Spinal cord (tissue), 10 donors: ENCODE data around the gene MYD88. TPM values are rescaled to one million over a fixed set of nuclear protein-coding genes. Genes with fewer than 3 reads are reported as not detected.

ENCODE experiments used
- DNase-seq, 6 donors: peaks; one replicate each; pipeline versions ENCODE4 v3.0.0 to v3.0.0-alpha.2; 2013 to 2015; ENCODE audit warnings: low spot score in 6 of 6, low read depth in 4 of 6
- H3K27ac ChIP-seq: one replicate; pipeline ENCODE4 v1.5.1; 2013; ENCODE audit warnings: low read depth, low read length, control low read depth
- H3K27me3 ChIP-seq: one replicate; pipeline ENCODE4 v1.6.1; 2013; ENCODE audit warnings: low read length; ENCODE audit not compliant: control insufficient read depth, insufficient read depth
- H3K36me3 ChIP-seq: one replicate; pipeline ENCODE4 v1.6.1; 2013; ENCODE audit warnings: low read length; ENCODE audit not compliant: control insufficient read depth, insufficient read depth
- H3K4me1 ChIP-seq: one replicate; pipeline ENCODE4 v1.6.1; 2013; ENCODE audit warnings: low read length; ENCODE audit not compliant: control insufficient read depth, insufficient read depth
- H3K4me3 ChIP-seq: one replicate; pipeline ENCODE4 v1.5.1; 2013; ENCODE audit warnings: low read depth, low read length, control low read depth
- H3K9me3 ChIP-seq: one replicate; pipeline ENCODE4 v1.6.1; 2013; ENCODE audit warnings: low read length; ENCODE audit not compliant: control insufficient read depth, insufficient read depth
- WGBS: methylation state at CpG from one replicate; pipeline ENCODE4 v1.1.5; 2013; ENCODE audit warnings: missing lambda C conversion rate; ENCODE audit not compliant: insufficient coverage; 5-methylcytosine and 5-hydroxymethylcytosine counted together
- polyA plus RNA-seq, 2 donors: library from polyadenylated mRNA; unstranded; fragments of 120-200 nt; gene quantifications; one replicate each; pipeline ENCODE4 v1.2.1, GENCODE V29; 2013; ENCODE audit not compliant: insufficient read length in 2 of 2
- total RNA-seq, 2 donors: library from RNA; depleted of rRNA in 1 of 2; stranded (reverse); fragments of 120-200 nt in 1 of 2; fragments of >200 nt in 1 of 2; gene quantifications; one replicate each; pipeline versions ENCODE4 v1.2.3 to v1.2.4, GENCODE V29; 2013 to 2014
- donor health status: healthy.

MYD88 gene
- total and polyA plus RNA-seq, 4 donors, result 5.1 to 22.2 (median 15.4) TPM

- H3K27me3 ChIP-seq, result no peaks in the 10 kb centered on the region
- H3K4me1 ChIP-seq, result peaks cover 9% of the 10 kb centered on the region
- no peaks in the 10 kb centered on the region for H3K9me3 ChIP-seq
- H3K27ac ChIP-seq, result no peak overlapping the region
- peaks cover 67% of the 10 kb centered on the region for H3K36me3 ChIP-seq
- H3K4me3 ChIP-seq, result no peak overlapping the region
- peak in 2 of 6 donors; percentile 21 to 38 for DNase-seq
- WGBS, result 59% methylated on average over 8 of the region's 13 CpGs
Measured at GRCh38 chr3:38118421-38119247, 19.8 kb upstream of the MYD88 start.

DNA sequence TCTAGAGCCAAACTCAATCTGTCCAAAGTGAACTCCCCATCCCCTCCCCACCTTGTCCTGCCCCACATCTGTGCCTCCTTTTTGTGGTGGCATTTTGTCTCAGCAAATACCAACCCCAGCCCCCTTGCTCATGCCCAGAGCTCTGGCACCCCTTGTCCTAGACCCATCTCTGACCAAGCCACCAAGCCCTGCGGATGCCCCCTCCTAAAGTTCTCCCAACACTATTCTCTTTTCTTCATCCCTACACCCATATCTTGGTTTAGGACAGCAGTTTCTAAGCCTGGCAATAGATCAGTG lies 19.3 kb upstream of the MYD88 start:
- no peak for DNase-seq
- H3K36me3 ChIP-seq, result peaks cover 67% of the 10 kb centered on the region
- no peak overlapping the region for H3K4me3 ChIP-seq
- no peaks in the 10 kb centered on the region for H3K27me3 ChIP-seq
- 100% methylated on average over 1 of the region's 1 CpG for WGBS
- H3K4me1 ChIP-seq, result peaks cover 9% of the 10 kb centered on the region
- no peak overlapping the region for H3K27ac ChIP-seq
- no peaks in the 10 kb centered on the region for H3K9me3 ChIP-seq

GRCh38 chr3:38119821-38120692 lies 18.4 kb upstream of the MYD88 start:
- DNase-seq, result no peak
- WGBS, result 97% methylated on average over 5 of the region's 7 CpGs
- Histone ChIP-seq H3K4me3 (no peak overlapping the region), H3K9me3 (no peaks in the 10 kb centered on the region), H3K27ac (no peak overlapping the region), H3K27me3 (no peaks in the 10 kb centered on the region), H3K36me3 (peaks cover 69% of the 10 kb centered on the region), H3K4me1 (peaks cover 9% of the 10 kb centered on the region)

DNA sequence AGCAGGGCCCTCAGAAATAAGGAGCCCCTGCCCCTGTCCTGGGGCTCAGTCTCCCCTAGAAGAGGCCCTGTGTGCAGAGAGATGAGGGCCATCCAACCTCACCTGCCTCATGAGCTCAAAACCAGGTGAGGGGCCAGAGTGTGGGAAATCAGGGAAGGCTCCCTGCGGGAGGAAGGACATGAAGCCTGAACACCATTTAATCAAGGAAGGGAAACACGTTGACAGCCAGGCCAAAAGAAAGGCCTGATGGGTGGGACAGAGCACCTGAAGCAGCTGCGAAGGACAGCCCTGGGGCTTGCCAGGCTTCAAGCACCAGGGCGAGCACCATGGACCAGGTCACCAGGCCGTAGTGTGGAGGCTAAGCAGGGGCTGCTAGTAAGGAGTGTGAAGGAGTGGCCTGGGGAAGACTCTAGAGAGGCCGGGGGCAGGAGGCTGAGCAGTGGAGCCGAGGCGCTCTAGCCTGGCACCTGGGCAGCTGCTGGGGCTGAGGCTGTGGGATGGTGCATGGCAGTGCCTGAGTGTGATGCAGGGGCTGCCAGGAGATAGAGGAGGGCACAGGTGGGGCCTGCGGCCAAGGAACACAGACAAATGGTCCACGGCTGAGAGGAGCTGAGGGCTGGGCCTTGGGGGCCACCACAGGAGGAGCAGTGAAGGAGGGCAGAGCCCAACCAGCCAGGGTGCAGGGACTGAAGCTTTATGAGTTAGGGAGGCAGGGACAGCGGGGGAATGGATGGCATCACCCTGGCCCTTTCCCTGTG lies 17.6 kb upstream of the MYD88 start:
- H3K36me3 ChIP-seq, result peaks cover 77% of the 10 kb centered on the region
- no peak for DNase-seq
- 88% methylated on average over 11 of the region's 11 CpGs for WGBS
- H3K27ac ChIP-seq, result no peak overlapping the region
- H3K9me3 ChIP-seq, result no peaks in the 10 kb centered on the region
- no peaks in the 10 kb centered on the region for H3K27me3 ChIP-seq
- H3K4me1 ChIP-seq, result peaks cover 9% of the 10 kb centered on the region
- no peak overlapping the region for H3K4me3 ChIP-seq

DNA sequence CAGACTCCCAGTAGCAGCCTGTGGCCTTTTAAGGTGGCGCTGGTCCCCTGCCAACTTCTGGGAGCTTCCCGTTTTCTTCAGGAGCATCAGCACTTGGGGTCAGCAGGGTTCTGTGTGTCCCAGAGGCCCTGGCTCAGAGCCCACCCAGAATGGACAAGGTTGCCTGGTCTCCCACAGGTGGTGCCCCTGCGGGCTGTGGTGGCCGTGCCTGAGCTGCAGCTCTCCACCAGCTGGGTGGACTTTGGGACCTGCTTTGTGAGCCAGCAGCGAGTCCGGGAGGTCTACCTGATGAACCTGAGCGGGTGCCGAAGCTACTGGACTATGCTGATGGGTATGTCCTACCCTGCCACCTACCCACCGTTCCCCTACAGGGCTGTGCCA lies 17.0 kb upstream of the MYD88 start:
- WGBS, result 86% methylated on average over 9 of the region's 9 CpGs
- Histone ChIP-seq H3K27ac (no peak overlapping the region), H3K4me3 (no peak overlapping the region), H3K4me1 (peaks cover 9% of the 10 kb centered on the region), H3K27me3 (no peaks in the 10 kb centered on the region), H3K9me3 (no peaks in the 10 kb centered on the region), H3K36me3 (peaks cover 82% of the 10 kb centered on the region)
- no peak for DNase-seq

- no peaks in the 10 kb centered on the region for H3K9me3 ChIP-seq
- H3K4me1 ChIP-seq, result peaks cover 7% of the 10 kb centered on the region
- DNase-seq, result no peak
- 92% methylated on average over 10 of the region's 13 CpGs for WGBS
- no peak overlapping the region for H3K27ac ChIP-seq
- no peaks in the 10 kb centered on the region for H3K27me3 ChIP-seq
- H3K36me3 ChIP-seq, result peaks cover 83% of the 10 kb centered on the region
- no peak overlapping the region for H3K4me3 ChIP-seq
Measured at GRCh38 chr3:38121832-38122461, 16.5 kb upstream of the MYD88 start.

- peaks cover 2% of the 10 kb centered on the region for H3K4me1 ChIP-seq
- H3K9me3 ChIP-seq, result no peaks in the 10 kb centered on the region
- 95% methylated on average over 9 of the region's 9 CpGs for WGBS
Measured at GRCh38 chr3:38122712-38123290, 15.7 kb upstream of the MYD88 start.

DNA sequence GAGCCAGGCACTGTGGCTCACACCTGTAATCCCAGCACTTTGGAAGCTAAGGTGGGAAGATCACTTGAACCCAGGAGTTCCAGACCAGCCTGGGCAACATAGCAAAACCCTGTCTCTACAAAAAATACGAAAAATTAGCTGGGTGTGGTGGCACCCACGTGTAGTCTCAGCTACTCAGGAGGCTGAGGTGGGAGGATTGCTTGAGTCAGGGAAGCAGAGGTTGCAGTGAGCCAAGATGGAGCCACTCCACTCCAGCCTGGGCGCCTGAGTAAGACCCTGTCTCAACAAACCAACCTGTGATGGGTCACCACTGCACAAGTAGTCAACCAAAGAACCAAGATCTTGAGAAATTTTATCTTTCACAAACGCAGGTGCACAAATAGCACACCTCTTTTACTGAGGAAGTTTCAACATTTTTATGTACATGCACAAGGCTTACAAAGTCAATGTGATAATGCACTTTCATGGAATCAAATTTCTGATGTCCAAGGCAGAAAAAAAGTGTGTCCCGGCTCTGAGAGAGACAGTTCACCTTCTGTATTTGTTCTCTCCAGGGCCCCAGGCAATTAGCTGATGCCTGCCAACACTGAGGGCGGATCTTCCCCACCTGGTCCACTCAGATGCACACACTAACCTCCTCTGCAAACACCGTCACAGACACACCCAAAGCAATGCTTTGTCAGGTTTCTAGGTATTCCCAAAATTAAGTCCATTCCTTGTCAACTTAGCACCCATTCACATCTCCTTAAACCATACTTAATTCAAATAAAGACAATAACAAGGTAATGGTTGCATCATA lies 13.9 kb upstream of the MYD88 start:
- H3K9me3 ChIP-seq, result no peaks in the 10 kb centered on the region
- H3K27me3 ChIP-seq, result no peaks in the 10 kb centered on the region
- no peak for DNase-seq
- no peak overlapping the region for H3K4me3 ChIP-seq
- no peaks in the 10 kb centered on the region for H3K4me1 ChIP-seq
- no peak overlapping the region for H3K27ac ChIP-seq
- 96% methylated on average over 6 of the region's 7 CpGs for WGBS
- H3K36me3 ChIP-seq, result peaks cover 87% of the 10 kb centered on the region

More at GRCh38 chr3:38122712-38123290, 15.7 kb upstream of the MYD88 start:
- Histone ChIP-seq H3K36me3 (peaks cover 83% of the 10 kb centered on the region), H3K27ac (no peak overlapping the region), H3K4me3 (no peak overlapping the region), H3K27me3 (no peaks in the 10 kb centered on the region)
- DNase-seq, result no peak
